ENCODE results near the gene DYNC2H1.
A peak's percentile ranks its signal among the peaks of the same experiment; 100 is the strongest.

Gene DYNC2H1

DNA sequence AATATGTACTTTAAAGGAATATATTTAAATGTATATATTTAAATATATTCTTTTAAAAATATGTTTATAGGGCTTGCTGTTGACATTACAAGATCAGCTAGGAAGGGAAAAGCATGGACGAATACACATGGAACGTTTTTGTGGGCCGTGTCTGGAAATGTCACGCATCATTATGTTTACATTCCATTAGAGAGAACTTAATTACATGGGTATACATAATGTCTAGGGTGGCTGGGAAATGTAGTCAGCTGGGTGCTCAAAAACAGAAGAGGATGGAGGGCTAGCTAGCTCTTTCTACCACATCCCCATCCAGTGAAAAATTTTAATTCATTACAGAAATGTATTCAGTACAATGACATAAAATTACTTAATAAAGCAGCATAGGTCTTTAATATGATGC, 371.2 kb downstream of the DYNC2H1 start:
- DNase-seq = no peak

DNA sequence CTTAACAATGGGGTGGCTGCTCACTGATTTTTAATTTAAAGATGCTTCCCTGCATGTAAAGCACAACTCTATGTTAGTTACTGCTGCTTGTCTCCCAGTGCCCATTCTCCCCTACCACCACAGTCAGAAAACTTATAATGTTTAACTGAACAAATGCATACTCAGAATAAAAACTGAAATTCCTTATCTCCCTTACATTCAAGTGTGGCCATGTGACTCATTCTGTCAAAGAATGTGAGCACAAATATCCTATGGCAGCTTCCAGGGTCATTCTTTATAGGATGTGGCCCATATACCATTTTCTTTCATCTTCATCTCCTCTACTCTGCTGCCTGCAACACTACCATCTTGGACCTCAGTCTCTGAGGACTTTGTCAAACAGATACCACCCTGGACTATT, 374.8 kb downstream of the DYNC2H1 start:
- no peak for DNase-seq

DNA sequence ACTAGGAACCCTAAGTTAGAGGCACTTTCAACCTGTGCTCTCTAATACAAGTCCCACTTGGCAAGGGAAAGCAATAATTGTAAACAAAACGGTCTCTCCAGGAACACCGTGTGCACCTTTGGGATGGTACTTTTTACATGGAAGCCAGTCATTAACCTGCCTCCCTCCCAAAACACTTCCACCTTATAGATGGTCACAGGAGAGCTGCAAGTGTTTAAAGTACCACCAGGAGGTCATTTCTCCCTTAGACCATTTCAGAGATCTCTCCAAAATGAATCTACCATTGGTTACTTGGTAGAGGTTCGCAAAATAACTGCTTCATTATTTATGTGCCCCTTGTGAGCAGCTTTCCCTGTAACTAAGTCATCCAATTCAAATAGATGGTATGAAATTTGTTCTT, 375.3 kb downstream of the DYNC2H1 start:
- DNase-seq = no peak

DNA sequence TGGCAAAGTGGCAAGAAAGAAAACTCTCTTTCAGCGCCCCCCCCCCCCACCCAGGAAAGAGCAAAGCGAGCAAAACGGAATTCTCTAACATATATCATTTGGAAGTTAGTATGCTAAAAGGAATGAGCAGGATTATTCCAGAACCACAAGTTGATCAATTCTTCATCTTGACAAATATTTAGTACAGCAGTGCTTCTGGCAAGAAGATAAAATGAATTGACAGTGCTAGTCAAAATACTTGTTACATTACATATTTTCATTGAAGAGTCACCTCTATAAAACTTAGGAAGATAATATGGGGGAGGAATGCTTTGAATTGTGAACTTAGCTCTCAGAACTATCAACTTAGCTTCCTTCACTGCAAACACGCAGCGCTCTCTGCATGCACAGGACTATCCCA, 377.4 kb downstream of the DYNC2H1 start:
- no peak for DNase-seq

DNA sequence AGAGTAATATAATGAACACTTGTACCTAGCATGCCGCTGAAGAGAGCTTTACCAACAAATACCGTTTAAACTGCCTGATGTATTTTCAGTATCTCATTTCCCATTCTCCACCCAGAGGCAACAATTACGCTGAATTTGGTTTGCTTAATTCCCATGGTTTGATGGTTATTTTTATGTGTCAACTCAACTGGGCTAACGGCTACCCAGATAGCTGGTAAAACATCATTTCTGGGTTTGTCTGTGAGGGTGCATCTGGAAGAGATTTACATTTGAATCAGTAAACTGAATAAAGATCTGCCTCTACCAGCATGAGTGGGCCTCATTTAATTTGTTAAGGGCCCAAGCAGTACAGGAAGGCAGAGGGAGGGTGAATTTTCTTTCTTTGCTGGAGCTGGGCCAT, 377.9 kb downstream of the DYNC2H1 start:
- no peak for DNase-seq

DNA sequence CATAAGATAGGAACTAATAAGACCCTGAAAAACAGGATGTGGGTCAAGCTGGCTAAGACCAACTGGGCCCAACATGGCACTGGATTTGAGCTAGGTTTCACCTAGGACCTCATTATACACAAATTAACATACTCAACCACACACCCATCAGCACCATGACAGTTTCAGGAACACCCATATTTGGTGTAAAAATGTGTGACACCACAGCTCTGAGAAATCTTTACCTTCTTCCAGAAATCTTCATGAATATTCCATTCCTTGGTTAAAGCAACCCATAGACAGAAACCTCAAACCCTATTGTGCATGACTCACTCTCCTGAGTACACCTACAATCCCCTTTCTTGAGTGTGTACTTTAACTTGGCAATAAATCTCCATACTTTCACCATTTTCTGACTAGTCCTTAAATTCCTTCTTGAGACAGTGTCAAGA, 378.8 kb downstream of the DYNC2H1 start:
- DNase-seq = no peak

DNA sequence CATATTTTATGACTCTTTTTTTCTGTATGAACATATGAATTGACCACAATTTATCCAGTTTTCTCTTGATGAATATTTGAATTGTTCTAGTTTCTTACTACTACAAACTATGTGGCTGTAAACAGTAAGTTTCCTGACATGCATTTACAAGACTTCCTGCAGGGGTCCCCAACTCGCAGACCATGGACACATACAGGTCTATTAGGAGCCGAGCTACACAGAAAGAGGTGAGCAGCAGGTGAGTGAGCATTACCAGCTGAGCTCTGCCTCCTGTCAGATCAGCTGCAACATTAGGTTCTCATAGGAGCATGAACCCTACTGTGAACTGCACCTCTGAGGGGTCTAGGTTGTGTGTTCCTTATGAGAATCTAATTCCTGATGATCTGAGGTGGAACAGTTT, 379.4 kb downstream of the DYNC2H1 start:
- DNase-seq = no peak

DNA sequence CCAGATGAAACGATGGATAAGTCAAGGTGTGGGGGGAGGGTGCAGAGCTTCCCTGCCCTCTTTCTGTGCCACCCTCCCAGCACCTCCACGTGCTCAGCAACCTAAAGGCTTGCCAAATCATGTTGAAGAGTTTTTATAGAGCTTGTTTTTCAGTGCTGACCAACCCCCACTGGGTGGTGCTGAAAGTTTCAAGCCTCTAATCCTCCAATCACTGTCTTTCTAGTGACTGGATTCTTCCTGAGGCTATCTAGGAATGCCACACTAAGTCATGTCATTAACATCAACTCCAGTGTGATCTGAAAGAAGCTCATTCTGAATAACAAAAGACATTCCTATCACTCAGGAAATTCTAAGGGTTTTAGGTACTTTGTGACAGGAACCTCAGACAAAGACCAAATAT, 382.6 kb downstream of the DYNC2H1 start:
- DNase-seq = no peak

DNA sequence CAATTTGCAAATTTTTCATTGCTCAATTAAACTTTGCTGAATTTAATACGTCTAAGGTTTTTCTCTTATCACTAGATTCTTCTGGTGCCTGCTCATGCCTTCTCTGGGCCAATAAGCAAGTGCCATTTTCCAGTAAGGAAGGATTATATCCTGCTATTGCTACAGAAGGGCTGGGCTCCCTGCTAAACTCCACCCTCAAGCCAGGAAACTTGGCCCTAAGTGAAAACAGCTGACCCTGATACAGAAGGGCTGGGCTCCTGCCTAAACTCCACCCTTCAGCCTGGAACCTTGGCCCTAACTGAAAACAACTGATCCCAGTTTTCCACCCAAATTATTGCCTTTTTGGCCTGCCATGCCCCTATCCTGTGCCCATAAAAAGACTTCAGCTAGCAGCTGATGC, 385.3 kb downstream of the DYNC2H1 start:
- DNase-seq = no peak

DNA sequence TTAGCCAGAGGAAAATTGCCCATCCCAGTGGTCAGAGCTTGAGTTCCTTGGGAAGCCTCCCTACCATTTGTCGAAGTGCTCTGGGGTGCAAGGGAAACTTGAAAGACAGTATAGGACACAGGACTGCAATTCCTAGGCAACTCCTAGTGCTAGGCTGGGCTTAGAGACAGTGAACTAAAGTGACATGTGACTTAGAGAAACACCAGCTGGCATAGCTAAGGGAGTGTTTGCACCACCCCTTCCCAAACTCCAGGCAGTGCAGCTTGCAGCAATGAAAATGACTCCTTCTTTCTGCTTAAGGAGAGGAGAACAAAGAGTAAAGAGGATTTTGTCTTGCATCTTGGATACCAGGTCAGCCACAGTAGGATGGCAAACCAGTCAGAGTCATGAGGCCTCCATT, 388.0 kb downstream of the DYNC2H1 start:
- DNase-seq = no peak

DNA sequence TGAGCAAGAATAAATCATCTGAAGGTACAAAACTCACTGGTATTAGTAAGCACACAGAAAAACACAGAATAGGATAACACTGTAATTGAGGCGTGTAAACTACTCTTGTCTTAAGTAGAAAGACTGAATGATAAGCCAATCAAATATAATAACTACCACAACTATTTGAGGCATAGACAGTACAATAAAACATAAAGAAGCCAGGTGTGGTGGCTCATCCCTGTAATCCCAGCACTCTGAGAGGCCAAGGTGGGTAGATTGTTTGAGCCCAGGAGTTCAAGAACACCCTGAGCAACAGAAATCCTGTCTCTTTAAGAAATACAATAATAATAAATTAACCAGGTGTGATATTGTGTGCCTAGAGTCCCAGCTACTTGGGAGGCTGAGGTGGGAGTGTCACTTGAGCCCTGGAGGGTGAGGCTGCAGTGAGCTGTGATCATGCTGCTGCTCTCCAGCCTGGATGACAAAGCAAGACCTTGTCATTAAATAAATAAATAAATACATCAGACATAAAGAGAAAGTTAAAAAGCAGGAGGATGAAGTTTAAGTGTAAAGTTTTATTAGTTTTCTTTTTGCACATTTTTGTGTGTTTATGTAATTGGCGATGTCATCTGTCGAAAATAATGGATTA, 390.6 kb downstream of the DYNC2H1 start:
- DNase-seq = no peak

DNA sequence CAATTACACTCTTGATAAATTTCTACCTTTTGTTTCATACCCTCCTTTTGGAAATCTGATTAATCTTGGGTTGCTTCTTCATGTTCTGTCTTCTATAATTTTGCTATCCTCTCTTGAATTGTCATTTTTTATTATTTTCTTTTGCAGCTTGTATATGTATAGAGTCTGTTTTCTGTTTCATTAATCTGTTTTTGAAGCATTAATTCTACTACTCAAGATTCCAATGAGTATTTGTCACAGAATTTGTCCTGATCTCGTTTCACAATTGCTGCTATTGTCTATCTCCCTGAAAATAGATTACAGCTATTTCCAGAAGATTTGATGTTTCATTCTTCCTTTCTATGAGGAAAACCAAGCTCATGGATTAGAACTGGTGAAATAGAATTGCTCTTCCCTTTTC, 406.1 kb downstream of the DYNC2H1 start:
- no peak for DNase-seq

DNA sequence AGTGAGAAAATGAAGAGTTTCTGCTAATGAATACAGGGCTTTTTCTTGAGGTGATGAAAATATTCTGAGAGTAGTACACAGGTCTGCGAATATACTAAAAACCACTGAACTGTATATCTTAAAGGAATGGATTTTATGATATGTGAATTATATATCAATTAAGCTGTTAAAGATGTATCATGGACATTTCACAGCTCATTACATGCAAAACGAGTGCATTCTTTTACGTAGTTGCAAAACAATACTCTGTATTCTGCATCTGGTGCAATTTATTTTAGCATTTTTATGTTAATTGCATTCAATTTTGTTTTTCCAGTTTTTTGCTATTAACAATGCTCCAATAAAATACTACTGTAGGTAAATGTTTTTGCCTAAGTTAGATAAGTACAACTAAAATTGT, 411.6 kb downstream of the DYNC2H1 start:
- DNase-seq = no peak

DNA sequence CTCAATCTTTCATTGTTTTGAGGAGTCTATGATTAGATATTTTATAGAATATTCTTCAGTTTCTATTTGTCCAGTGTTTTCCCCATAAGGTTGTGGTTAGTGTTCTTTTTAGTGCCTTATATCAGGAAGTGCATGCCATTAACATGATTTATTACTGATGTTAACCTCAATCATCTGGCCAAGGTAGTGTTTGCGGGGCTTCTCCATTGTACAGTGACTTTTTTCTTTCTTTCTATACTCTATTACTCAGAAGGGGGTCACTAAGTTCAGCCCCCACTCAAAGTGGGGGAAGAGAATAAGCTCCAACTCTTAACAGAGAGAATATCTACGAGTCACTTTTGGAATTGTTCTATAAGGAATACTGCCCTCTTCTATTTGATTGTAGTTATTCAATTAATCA, 415.8 kb downstream of the DYNC2H1 start:
- no peak for DNase-seq

DNA sequence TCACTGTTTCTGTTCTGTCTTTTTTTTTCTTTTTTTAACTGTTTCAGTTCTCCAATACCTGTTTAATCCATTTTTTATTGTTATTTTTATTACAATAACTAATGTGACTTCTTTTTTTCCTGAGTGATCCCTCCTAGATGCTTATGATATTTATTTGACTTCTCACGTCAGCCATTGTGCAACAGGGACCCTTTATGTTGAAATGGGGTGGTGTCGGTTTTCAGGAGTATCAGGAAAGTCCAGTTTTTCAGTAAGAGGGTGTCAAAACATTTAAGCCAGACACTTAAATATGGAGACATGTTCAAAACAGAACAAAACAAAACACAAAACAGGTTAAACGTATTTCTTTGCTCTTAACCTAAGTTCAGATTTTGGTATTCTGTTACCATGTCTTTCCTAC, 418.8 kb downstream of the DYNC2H1 start:
- DNase-seq = no peak

DNA sequence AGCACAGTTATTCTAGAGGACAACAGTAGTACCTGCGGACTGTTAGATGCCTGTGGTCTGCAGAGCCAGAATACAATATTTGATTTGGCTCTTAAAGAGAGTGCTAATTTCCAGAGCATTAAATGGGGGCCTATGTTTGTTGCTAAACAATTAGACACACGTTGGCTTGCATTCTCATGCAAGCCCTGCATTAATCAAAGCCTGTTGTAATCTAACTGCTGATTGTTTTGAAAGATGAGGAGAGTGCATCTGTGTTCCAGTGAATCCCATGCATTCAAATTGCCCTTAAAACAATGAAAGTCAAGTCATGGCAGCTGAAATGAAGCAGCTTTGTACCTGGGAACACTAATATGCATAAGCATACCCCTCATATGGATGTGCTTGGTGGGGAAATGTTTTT, 419.4 kb downstream of the DYNC2H1 start:
- DNase-seq = peak; percentile 38

DNA sequence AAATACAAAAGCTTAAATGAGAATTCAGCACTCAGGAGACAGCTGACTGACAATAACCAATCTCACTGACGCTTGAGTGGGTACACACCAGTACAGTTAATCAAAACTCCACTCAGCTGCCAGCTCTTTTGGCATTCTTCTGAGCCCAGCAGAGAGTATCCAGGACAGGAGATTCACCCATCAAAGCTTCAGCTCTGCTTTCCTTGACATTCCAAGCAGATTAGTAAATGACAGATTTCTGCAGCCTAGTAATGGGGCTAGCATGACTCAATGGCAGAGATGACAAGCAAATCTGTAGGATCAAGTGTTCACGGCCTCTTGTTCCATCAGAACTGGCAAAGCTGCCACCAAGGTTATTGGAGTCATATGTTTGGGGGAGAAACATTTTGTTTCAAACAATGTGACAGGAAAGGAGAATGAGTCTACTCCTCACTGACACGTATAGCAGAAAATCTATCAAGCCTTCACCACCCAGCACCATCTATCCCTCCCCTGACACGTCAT, 420.0 kb downstream of the DYNC2H1 start:
- DNase-seq = no peak

Measured in COR-L47 (cell line).